Neural progenitor cell (in vitro differentiated cells): ENCODE results near the gene PCYOX1L. TPM values are rescaled to one million over a fixed set of nuclear protein-coding genes. Genes with fewer than 3 reads are reported as not detected.

Experiments
- DNase-seq: peaks from one replicate; pipeline ENCODE4 v3.0.0-alpha.2; 2016; ENCODE audit warnings: low spot score
- H2AFZ ChIP-seq: fragments of 200-600 bp; sonication (generic); replicated peaks from 2 replicates; pipeline ENCODE4 v1.6.1; 2016; ENCODE audit warnings: antibody characterized with exemption
- H3F3A ChIP-seq: fragments of 200-600 bp; sonication (generic); 2 replicates; pipeline ENCODE4 v1.6.1; 2016; ENCODE audit warnings: antibody characterized with exemption, low read depth
- H3K27ac ChIP-seq: fragments of 200-600 bp; sonication (generic); 2 replicates; pipeline ENCODE4 v1.5.1; 2016; ENCODE audit warnings: mild to moderate bottlenecking
- H3K27me3 ChIP-seq: fragments of 200-600 bp; sonication (generic); 2 replicates; pipeline ENCODE4 v1.6.1; 2016; ENCODE audit warnings: mild to moderate bottlenecking, moderate library complexity
- H3K36me3 ChIP-seq: fragments of 200-600 bp; sonication (generic); 2 replicates; pipeline ENCODE4 v1.5.1; 2016
- H3K4me1 ChIP-seq: fragments of 200-600 bp; sonication (generic); 2 replicates; pipeline ENCODE4 v1.6.1; 2016; ENCODE audit warnings: mixed run types
- H3K4me2 ChIP-seq: fragments of 200-600 bp; sonication (generic); 2 replicates; pipeline ENCODE4 v1.6.1; 2016
- H3K4me3 ChIP-seq: fragments of 200-600 bp; sonication (generic); 2 replicates; pipeline ENCODE4 v1.5.1; 2016
- H3K79me2 ChIP-seq: fragments of 200-600 bp; sonication (generic); 2 replicates; pipeline ENCODE4 v1.6.1; 2016; ENCODE audit warnings: low read depth
- H3K9ac ChIP-seq: fragments of 200-600 bp; sonication (generic); 2 replicates; pipeline ENCODE4 v1.6.1; 2016
- H3K9me3 ChIP-seq: fragments of 200-600 bp; sonication (generic); 2 replicates; pipeline ENCODE4 v1.5.1; 2016; ENCODE audit warnings: low read depth
- H4K20me1 ChIP-seq: fragments of 200-600 bp; sonication (generic); 2 replicates; pipeline ENCODE4 v1.6.1; 2016; ENCODE audit warnings: low read depth
- H3K27ac Mint-ChIP-seq: 3 replicates; pipeline ENCODE4 v1.8.0; 2021; ENCODE audit warnings: mixed read lengths
- H3K27me3 Mint-ChIP-seq: 2 replicates; pipeline ENCODE4 v1.8.0; 2022; ENCODE audit warnings: low read depth, mild to moderate bottlenecking, inconsistent platforms, moderate library complexity, mixed read lengths; ENCODE audit not compliant: insufficient read depth
- H3K36me3 Mint-ChIP-seq: 3 replicates; pipeline ENCODE4 v1.8.0; 2021; ENCODE audit warnings: mixed read lengths
- H3K4me1 Mint-ChIP-seq: 3 replicates; pipeline ENCODE4 v1.8.0; 2021; ENCODE audit warnings: mixed read lengths
- H3K4me3 Mint-ChIP-seq: 3 replicates; pipeline ENCODE4 v1.8.0; 2021; ENCODE audit warnings: mild to moderate bottlenecking, moderate library complexity, mixed read lengths
- H3K9me3 Mint-ChIP-seq: 3 replicates; pipeline ENCODE4 v1.8.0; 2020; ENCODE audit warnings: mixed read lengths
- EZH2 ChIP-seq: fragments of 200-600 bp; sonication (generic); IDR thresholded peaks from 2 replicates; pipeline ENCODE4 v1.6.1; 2017; ENCODE audit warnings: antibody characterized with exemption, mild to moderate bottlenecking, moderate library complexity
- EZH2phosphoT487 ChIP-seq: fragments of 200-600 bp; sonication (generic); IDR thresholded peaks from 2 replicates; pipeline ENCODE4 v1.6.1; 2017; ENCODE audit warnings: antibody characterized with exemption
- total RNA-seq: library from RNA; depleted of rRNA; stranded (reverse); fragments of >200 nt; gene quantifications from 2 replicates; pipeline ENCODE4 v1.2.3, GENCODE V29; 2015; ENCODE audit warnings: low replicate concordance
- TF ChIP-seq, protein P1 (sequence below): fragments of 200-600 bp; sonication (generic); IDR thresholded peaks from 2 replicates; pipeline ENCODE4 v1.5.1; 2017; ENCODE audit warnings: antibody characterized with exemption, mild to moderate bottlenecking

Gene PCYOX1L
- total RNA-seq, 1 donor from 2014 or later = 16.4 TPM

DNA sequence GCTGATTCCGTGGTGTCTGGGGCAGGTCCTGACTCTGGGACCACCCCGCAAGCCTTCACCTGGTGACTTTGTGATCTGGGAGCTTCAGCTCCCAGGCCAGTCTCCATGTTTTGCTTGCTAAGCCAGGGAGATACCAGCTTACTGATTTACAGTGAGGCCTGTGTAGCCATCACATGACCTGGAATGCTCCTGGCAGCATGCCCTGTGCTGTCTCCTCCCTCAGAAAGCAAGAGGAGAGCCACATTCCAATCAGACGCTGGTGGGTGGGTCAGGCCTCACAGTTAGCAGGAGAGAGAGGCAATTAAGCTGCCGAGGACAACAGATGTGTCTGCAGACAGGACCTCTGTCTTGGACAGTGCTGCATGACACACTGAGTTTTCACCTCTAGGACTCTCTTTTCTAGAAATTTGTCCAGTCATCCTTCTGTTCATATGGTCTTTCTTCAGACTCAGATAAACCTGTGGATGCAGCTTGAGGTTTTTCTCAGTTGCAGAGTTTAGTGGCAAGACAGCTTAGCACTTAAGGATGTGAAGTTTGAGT, 37.0 kb upstream of the PCYOX1L start:
- H3K27ac Mint-ChIP-seq = no peak overlapping the region
- no peak overlapping the region for H3K4me3 Mint-ChIP-seq
- no peaks in the 10 kb centered on the region for H4K20me1 ChIP-seq

DNA sequence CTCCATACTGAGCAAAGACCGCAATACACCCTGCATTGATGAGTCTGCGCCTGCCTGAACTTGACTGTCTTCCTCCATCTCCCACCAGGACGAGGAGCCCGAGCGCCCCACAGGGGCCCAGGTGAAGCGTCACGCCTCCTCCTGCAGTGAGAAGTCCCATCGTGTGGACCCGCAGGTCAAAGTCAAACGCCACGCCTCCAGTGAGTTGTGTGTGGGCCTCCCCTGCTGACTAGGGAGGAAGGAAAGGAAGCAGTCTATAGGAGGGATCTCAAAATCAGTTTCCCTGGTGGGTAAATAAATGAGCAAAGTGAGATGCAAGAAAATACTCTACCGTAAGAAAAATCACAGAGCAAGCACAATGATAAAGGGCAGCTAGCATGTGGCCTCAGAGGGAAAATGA, 35.3 kb upstream of the PCYOX1L start:
- no peak overlapping the region for H3K27ac Mint-ChIP-seq
- Histone ChIP-seq H3K9me3 (no peaks in the 10 kb centered on the region), H3K27ac (no peak overlapping the region)

More for the DNA sequence above, 37.0 kb upstream of the PCYOX1L start:
- H3K36me3 ChIP-seq = no peaks in the 10 kb centered on the region
- no peaks in the 10 kb centered on the region for H3K36me3 Mint-ChIP-seq
- H3K4me1 Mint-ChIP-seq = peaks cover 12% of the 10 kb centered on the region
- no peaks in the 10 kb centered on the region for H3K9me3 Mint-ChIP-seq
- H3K27me3 ChIP-seq = no peaks in the 10 kb centered on the region
- peak overlapping the region; percentile 13 for H2AFZ ChIP-seq
- no peaks in the 10 kb centered on the region for H3K4me1 ChIP-seq
- H3K27ac ChIP-seq = no peak overlapping the region
- H3K4me2 ChIP-seq = peak overlapping the region; percentile 11
- H3K79me2 ChIP-seq = no peaks in the 10 kb centered on the region
- no peak overlapping the region for H3K4me3 ChIP-seq
- H3K9me3 ChIP-seq = no peaks in the 10 kb centered on the region
- peaks cover 2% of the 10 kb centered on the region for H3K27me3 Mint-ChIP-seq
- TF ChIP-seq EZH2phosphoT487 (no peak), EZH2 (no peak)
- TF ChIP-seq, protein P1, sequence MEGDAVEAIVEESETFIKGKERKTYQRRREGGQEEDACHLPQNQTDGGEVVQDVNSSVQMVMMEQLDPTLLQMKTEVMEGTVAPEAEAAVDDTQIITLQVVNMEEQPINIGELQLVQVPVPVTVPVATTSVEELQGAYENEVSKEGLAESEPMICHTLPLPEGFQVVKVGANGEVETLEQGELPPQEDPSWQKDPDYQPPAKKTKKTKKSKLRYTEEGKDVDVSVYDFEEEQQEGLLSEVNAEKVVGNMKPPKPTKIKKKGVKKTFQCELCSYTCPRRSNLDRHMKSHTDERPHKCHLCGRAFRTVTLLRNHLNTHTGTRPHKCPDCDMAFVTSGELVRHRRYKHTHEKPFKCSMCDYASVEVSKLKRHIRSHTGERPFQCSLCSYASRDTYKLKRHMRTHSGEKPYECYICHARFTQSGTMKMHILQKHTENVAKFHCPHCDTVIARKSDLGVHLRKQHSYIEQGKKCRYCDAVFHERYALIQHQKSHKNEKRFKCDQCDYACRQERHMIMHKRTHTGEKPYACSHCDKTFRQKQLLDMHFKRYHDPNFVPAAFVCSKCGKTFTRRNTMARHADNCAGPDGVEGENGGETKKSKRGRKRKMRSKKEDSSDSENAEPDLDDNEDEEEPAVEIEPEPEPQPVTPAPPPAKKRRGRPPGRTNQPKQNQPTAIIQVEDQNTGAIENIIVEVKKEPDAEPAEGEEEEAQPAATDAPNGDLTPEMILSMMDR = no peak
- peak; percentile 51 for DNase-seq
- H3K9ac ChIP-seq = no peak overlapping the region
- no peaks in the 10 kb centered on the region for H3F3A ChIP-seq

DNA sequence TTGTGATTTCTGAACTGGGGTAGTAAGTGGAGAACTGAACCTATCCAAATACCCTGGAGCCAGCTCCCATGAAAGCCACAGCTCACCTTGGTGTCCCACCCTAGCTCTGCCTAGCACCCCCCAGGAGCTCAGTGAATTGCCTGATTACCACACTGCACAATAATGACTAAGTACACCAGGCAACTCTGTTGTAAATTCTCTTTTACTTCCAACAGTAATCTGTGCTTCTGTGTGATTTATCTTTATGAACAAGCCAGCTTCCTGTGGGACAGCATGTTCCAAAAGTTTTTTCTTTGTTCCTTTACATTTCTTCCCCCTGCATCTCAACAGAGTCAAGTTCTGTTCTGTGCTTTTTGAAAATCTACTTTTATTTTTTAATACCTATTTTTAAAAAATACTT, 34.6 kb upstream of the PCYOX1L start:
- H3K4me3 ChIP-seq = no peak overlapping the region
- no peak overlapping the region for H3K4me3 Mint-ChIP-seq
- H3K27me3 Mint-ChIP-seq = peaks cover 2% of the 10 kb centered on the region
- no peak overlapping the region for H3K9ac ChIP-seq
- no peak overlapping the region for H3K27ac Mint-ChIP-seq
- no peak for TF ChIP-seq EZH2
- TF ChIP-seq, protein P1 = no peak
- TF ChIP-seq EZH2phosphoT487 = no peak
- H3K27ac ChIP-seq = no peak overlapping the region
- H3F3A ChIP-seq = no peaks in the 10 kb centered on the region
- H3K4me1 ChIP-seq = no peaks in the 10 kb centered on the region
- H3K4me2 ChIP-seq = no peak overlapping the region
- no peaks in the 10 kb centered on the region for H3K27me3 ChIP-seq
- H3K4me1 Mint-ChIP-seq = peaks cover 8% of the 10 kb centered on the region
- no peaks in the 10 kb centered on the region for H3K36me3 ChIP-seq
- H4K20me1 ChIP-seq = no peaks in the 10 kb centered on the region
- DNase-seq = no peak
- H3K9me3 Mint-ChIP-seq = no peaks in the 10 kb centered on the region
- H3K79me2 ChIP-seq = no peaks in the 10 kb centered on the region
- H3K36me3 Mint-ChIP-seq = no peaks in the 10 kb centered on the region
- no peaks in the 10 kb centered on the region for H3K9me3 ChIP-seq
- H2AFZ ChIP-seq = no peak overlapping the region

More for the DNA sequence above, 35.3 kb upstream of the PCYOX1L start:
- no peaks in the 10 kb centered on the region for H3K27me3 ChIP-seq
- no peaks in the 10 kb centered on the region for H3K36me3 ChIP-seq
- H3K4me3 Mint-ChIP-seq = peak overlapping the region; percentile 57
- no peaks in the 10 kb centered on the region for H3F3A ChIP-seq
- H3K4me1 ChIP-seq = no peaks in the 10 kb centered on the region
- no peak for DNase-seq
- H3K4me3 ChIP-seq = no peak overlapping the region
- peaks cover 8% of the 10 kb centered on the region for H3K4me1 Mint-ChIP-seq
- H3K79me2 ChIP-seq = no peaks in the 10 kb centered on the region
- H3K27me3 Mint-ChIP-seq = peaks cover 2% of the 10 kb centered on the region
- H3K4me2 ChIP-seq = no peak overlapping the region
- no peak for TF ChIP-seq EZH2
- TF ChIP-seq EZH2phosphoT487 = no peak
- TF ChIP-seq, protein P1 = no peak
- H2AFZ ChIP-seq = no peak overlapping the region
- no peak overlapping the region for H3K9ac ChIP-seq
- H4K20me1 ChIP-seq = no peaks in the 10 kb centered on the region
- H3K36me3 Mint-ChIP-seq = no peaks in the 10 kb centered on the region
- H3K9me3 Mint-ChIP-seq = no peaks in the 10 kb centered on the region
